ENCODE results near the gene MARK1.

The MARK1 gene

DNA sequence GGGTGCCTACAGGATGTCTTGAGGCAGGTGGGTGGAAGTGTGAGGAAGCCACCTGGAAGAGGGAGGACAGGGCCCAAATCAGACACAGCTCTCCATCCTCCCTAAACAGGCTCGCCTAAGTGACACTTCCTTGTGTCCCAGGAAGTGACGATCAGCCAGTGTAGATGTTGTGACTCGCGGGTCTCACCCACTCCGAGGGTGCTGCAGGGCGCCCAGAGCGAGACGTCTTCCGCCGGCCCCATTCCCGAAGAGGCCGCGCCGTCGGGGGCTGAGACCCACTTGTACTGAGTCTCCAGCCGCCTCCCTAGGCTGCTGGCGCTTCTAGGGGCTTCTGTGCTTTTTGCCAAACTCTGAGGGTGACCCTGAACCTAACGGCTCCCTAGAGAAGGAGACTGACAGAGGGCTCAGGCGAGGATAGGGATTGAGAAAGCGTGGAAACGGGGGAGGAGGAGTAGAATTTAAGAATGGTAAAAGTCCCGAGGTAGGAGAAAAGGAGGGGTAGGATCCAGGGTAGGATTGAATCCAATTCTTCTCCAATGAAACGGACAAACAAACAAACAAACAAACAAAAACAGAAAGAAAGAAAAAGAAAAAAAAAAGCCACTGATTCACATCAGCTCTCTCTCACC, 543 bp upstream of the MARK1 start (continued):
- TF ChIP-seq REST (tag by site-specific recombination; IDR thresholded peaks at IDR 0.05) = no peak
- TF ChIP-seq ZSCAN23 (tag by site-specific recombination; IDR thresholded peaks at IDR 0.05) = no peak; the same call in 1 of the 2 replicates
- TF ChIP-seq ZNF202 (tag by site-specific recombination; IDR thresholded peaks at IDR 0.05; ENCODE audit: borderline replicate concordance) = no peak
- TF ChIP-seq, protein P1, sequence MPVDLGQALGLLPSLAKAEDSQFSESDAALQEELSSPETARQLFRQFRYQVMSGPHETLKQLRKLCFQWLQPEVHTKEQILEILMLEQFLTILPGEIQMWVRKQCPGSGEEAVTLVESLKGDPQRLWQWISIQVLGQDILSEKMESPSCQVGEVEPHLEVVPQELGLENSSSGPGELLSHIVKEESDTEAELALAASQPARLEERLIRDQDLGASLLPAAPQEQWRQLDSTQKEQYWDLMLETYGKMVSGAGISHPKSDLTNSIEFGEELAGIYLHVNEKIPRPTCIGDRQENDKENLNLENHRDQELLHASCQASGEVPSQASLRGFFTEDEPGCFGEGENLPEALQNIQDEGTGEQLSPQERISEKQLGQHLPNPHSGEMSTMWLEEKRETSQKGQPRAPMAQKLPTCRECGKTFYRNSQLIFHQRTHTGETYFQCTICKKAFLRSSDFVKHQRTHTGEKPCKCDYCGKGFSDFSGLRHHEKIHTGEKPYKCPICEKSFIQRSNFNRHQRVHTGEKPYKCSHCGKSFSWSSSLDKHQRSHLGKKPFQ (tag by site-specific recombination; IDR thresholded peaks at IDR 0.05) = peak; percentile 44; the same call in 1 of the 2 replicates
- TF ChIP-seq ZBTB11 (tag by site-specific recombination; conservative IDR thresholded peaks at IDR 0.05; ENCODE audit: low read depth) = peak; percentile 43; the same call in 1 of the 2 replicates
- no peak; the same call in 1 of the 2 replicates for TF ChIP-seq ZNF558 (tag by site-specific recombination; IDR thresholded peaks at IDR 0.05)
- TF ChIP-seq HOXD13 (CRISPR knock-in tag; IDR thresholded peaks at IDR 0.05; ENCODE audit: borderline replicate concordance) = no peak
- TF ChIP-seq ZBTB49 (tag by site-specific recombination; IDR thresholded peaks at IDR 0.05; ENCODE audit: low read depth) = no peak
- no peak for TF ChIP-seq ZNF404 (tag by site-specific recombination; IDR thresholded peaks at IDR 0.05)
- no peak for TF ChIP-seq ELK4 (IDR thresholded peaks at IDR 0.05; ENCODE audit: borderline replicate concordance, low read depth, low read length)
- no peak for TF ChIP-seq EGR2 (tag by site-specific recombination; IDR thresholded peaks at IDR 0.05; ENCODE audit: low read depth)
- no peak for TF ChIP-seq ZNF561 (tag by site-specific recombination; IDR thresholded peaks at IDR 0.05; ENCODE audit: borderline replicate concordance)
- no peak for TF ChIP-seq GLI4 (tag by site-specific recombination; IDR thresholded peaks at IDR 0.05)
- no peak for TF ChIP-seq ZNF514 (tag by site-specific recombination; IDR thresholded peaks at IDR 0.05)
- 0 out of 2 replicates have a peak, but pooled peaks have one; percentile 39 for TF ChIP-seq ZSCAN4 (tag by site-specific recombination; IDR thresholded peaks at IDR 0.05)
- TF ChIP-seq MYNN (tag by site-specific recombination; IDR thresholded peaks at IDR 0.05; ENCODE audit: borderline replicate concordance) = 0 out of 2 replicates have a peak, but pooled peaks have one; percentile 52
- peak; percentile 62; the same call in 1 of the 2 replicates for TF ChIP-seq PRDM1 (tag by site-specific recombination; IDR thresholded peaks at IDR 0.05)
- no peak for TF ChIP-seq ZNF239 (tag by site-specific recombination; IDR thresholded peaks at IDR 0.05)
- TF ChIP-seq ZNF19 (tag by site-specific recombination; IDR thresholded peaks at IDR 0.05; ENCODE audit: low read depth) = no peak
- peak; percentile 68; the same call in 1 of the 2 replicates for TF ChIP-seq ZFP69B (tag by site-specific recombination; IDR thresholded peaks at IDR 0.05)
- 0 out of 2 replicates have a peak, but pooled peaks have one; percentile 17 for TF ChIP-seq ZNF623 (tag by site-specific recombination; IDR thresholded peaks at IDR 0.05)
- TF ChIP-seq ZNF423 (tag by site-specific recombination; IDR thresholded peaks at IDR 0.05) = peak; percentile 47
- no peak for TF ChIP-seq SCRT2 (tag by site-specific recombination; IDR thresholded peaks at IDR 0.05)

Data from HEK293 (cell line).